GM20431 (cell line): ENCODE results near the gene C4orf36.

Experiments
- in situ Hi-C: fragments of 300-500 bp; cut with MseI, MboI; formaldehyde crosslinking; loops from one replicate; pipeline ENCODE4 v1.15.0; 2020; ENCODE audit warnings: low sequenced_read_pairs; ENCODE audit not compliant: unreplicated experiment

The C4orf36 gene, protein sequence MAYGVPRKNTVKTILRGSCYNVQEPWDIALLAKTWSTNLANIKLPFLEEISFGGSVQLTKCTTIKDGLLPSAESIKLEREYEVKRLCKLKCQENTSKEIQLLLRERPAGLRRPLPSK

DNA sequence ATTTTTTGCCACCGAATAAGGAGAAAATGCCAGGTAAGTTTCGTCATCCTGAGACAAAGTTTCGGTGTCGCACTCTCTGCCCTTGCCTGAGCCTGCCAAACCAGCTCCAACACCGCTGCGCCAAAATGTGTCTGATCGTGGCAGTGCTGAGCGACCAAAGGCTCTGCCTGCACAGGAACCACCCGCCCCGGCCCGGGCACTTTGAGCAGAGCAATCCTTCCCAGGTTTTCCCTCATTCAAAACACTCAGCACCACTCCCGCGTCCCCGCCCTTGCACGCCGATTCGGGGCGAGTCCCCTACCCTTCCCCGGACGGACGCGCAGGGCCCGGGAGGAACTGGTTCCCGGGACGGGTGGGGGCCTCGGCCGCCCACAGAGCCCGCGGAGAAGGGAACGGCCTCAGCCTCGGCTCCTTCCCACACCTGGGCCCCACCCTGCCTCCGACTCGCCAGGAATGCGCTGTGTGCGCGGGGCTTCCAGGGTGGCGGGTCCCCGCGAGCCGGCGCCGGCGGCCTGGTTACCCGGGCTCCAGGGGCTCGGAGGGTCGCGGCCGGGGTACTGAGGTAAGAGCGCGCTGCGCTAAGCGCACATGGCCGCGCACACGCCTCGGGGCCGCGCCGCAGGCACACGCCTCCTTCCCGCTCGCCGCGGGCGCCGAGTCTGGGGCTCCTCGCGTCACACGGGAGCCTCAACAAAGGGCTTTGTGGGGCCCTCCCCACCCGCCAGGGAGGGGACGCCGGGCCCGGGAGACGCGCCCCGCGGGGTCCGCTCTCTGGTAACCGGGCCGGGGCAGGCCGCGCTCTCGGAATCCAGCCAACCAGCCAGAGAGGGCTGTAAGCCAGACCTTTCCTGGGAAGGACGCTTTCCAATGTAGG, at the start of gene C4orf36:
TSS of gene C4orf36 (minus strand) at position 661 of the 874 bp plus-strand sequence. CDS start 902 bp downstream, outside the sequence.
- in situ Hi-C loops, result loop anchor here (10.0 kb wide), 1 partner anchor 397 kb away; no protein-coding TSS in a partner anchor

DNA sequence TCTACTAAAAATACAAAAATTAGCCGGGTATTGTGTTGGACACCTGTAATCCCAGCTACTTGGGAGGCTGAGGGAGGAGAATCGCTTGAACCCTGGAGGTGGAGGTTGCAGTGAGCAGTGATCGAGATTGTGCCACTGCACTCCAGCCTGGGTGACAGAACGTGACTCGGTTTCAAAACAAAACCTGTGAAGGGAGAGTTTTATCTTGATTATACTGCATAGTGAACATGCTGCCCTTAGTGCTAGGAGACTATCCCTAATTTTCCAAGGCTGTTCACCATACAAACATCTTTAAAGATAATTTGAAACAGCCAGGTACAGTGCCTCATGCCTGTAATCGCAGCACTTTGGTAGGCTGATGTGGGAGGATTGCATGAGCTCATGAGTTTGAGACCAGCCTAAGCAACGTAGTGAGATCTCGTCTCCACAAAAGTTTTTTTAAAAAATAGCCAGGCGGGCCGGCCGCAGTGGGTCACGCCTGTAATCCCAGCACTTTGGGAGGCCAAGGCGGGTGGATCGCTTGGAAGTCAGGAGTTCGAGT, 48.8 kb upstream of the C4orf36 start:
- in situ Hi-C loops, result no loop called here

DNA sequence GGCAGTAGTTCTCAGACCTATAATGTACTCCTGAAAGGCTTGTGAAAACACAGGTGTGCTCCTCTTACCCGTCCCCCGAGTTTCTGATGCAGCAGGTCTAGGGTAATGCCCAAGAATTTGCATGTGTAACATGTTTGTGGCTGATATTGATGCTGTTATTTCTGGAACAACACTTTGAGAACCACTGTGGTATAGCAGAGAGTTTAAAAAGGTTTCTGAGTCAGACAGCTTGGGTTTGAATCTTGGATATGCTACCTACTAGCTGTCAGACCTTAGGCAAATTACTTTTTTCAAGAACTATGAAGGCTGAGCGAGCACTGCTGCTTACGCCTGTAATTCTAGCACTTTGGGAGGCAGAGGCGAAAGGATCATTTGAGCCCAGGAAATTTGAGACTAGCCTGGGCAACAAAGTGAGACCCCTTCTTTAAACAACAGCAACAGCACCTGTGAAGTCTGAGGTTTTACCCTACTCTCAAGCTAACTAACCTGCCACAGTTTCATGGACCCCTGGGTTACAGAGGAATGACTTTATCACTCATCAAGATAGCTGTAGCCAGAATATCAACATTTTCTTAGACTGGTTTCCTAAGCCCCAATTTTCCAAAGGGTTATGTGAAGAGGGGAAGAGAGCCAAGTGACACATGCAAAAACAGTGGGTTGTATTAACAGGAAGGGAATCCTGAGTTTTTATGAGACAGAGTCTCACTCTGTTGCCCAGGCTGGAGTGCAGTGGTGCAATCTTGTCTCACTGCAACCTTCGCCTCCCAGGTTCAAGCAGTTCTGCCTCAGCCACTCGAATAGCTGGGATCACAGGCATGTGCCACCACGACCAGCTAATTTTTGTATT, 47.7 kb upstream of the C4orf36 start:
- in situ Hi-C loops, result no loop called here

DNA sequence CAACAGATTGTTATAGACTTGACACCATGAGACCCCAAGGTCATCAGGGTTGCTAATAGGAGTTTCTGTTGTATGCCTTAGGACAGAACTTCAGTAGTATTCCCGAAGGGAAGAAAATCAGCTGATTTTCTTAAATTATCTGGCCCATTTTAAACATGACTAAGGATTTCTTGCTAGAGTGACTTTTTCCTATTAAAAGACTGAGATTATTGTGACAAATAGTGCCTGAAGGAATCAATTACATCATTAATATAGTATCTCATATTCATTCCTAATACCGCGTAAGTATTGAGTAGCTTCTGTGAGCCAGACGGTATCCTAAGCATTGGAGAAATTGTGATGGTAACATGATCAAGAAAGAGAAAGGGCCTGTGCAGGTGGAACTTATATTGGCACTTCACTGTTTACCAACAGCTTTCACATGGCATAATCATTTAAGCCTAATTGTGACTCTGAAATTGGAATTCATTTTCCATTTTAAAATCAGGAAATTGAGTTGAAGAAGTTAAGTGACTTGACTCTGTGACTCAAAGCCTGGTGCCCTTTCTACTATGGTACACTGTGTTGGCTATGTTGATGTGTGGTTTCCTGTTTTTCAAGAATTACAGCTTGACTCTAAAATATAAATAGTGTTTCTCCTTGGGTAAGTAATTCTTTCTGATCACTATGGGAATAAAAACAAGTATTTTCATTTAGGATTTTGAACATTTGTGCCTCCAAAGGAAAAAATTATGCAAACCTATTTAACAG, 46.7 kb upstream of the C4orf36 start:
- in situ Hi-C loops, result no loop called here

DNA sequence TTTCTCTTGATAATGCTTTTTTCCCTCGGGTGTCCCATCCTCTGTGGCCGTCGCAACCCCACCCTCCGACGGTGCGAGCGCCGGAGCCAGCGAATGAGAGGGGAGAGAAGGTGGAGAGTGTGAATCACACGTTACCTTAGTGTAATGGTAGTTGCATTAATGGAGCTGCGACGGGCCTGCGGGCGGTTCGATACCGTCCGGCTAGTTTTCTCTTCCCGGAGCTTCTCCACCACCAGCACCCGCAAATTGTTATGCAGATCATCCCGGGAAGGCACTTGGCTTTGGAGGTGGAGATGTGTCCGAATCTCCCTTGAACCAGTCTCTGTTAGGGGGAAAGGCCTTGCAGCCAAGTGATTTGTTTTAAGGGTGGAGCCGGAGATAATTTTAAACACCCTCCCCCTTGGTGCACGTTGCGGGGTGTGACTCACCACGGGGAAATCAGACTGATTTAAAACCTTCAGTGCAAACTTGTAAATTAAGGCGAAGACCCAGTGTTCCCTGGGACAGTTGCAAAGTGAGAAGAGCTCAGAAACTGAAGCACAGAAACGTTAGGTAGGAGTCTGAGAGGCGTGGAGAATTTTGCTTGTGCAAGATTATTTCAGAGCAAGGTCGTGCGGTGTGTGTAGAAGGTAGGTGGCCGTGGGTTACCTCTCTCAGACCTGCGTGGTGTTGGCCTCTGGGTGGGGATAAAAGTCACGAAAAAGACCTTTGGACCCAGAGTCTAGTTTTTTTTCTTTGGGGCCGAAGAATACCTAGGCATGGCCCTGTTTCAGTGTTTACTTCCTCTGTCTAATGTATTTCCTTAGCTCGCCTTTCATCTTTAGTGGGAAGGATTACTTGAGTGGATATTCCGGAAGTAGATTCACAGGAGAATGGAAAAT, 43.9 kb upstream of the C4orf36 start:
- in situ Hi-C loops, result no loop called here

DNA sequence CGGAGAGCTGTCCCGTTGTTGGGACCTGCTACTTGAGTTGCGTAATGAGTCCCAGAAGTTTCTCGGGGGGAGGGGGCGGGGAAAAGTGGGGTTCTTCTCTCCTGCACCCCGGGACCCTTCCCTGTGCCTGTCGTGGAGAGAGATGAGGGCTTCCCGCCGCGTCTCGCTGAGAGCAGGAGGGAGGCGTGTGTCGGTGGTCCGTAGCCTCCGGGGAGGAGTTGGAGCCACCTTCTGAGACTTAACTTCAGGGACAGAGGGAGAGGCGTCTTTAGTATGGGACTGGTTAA, 43.3 kb upstream of the C4orf36 start:
- in situ Hi-C loops, result no loop called here

DNA sequence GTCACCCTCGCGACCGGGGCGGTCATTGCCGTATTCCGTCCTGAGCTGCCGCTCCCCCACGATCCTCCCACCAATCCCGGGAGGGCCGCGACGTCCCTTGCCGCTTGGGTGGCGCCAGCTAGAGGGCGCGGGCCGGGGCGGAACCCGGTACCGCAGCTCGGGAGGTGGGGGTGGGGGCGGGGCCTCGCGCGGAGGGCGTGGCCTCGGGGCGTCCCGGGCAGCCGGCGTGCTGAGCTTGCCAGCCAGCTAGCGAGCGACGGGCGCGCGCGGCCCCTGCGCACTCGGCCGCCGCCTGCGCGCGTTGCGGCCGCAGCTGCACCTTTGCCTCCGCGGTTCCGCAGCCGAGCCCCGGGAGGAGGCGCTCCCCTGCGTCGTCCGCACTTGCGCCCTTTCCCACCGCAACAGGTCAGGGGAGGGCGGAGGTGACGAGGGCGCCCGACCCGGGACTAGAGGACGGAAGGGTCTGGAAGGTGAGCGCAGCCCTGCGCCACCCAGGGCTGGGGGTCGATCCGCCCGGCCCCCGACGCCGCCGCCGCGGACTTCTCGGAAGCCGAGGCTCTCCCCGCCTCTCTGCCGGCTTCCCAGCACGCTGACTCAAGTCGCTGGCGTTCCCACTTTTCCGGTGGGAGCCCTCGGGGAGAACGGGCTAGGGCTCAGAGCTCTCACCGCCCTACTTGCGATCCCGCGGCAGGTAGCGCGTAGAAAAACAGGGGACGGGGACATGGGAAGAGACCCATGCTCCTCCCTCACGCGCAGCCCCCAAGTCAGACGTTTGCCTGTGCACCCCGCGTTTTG, 42.7 kb upstream of the C4orf36 start, which contains the start of gene AFF1:
TSS of gene AFF1 (plus strand) at position 241 of the 795 bp plus-strand sequence. CDS start 13,523 bp downstream, outside the sequence.
- in situ Hi-C loops, result no loop called here

DNA sequence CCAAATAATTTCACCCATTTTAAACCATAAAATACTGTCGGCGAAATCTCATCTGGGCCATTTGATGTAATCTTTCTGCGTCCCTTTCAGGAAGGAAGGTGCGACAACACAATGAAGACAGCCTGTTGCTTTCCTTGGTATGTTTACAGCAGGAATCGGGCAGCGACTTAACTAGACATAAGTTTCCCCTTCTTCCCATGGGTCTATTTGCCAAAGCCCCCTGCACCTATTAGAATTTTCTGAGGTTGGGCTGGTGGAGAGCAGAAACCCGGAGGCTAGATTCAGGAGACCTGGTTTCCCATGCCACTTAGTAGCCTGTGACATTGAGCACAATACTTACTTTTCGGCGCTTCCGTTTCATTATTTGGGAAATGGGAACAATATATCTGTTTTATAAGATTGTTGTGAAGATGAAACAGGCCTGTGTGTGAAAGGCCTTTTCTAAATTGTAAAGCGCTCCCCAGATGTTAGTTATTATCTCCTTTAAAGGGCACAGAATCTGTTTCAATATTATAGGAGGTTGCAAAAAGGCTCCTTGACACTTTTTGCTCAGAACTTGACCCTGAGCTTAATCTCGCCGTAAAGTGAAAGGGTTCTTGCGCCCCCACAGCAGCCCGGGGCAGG, 42.0 kb upstream of the C4orf36 start:
- in situ Hi-C loops, result no loop called here

DNA sequence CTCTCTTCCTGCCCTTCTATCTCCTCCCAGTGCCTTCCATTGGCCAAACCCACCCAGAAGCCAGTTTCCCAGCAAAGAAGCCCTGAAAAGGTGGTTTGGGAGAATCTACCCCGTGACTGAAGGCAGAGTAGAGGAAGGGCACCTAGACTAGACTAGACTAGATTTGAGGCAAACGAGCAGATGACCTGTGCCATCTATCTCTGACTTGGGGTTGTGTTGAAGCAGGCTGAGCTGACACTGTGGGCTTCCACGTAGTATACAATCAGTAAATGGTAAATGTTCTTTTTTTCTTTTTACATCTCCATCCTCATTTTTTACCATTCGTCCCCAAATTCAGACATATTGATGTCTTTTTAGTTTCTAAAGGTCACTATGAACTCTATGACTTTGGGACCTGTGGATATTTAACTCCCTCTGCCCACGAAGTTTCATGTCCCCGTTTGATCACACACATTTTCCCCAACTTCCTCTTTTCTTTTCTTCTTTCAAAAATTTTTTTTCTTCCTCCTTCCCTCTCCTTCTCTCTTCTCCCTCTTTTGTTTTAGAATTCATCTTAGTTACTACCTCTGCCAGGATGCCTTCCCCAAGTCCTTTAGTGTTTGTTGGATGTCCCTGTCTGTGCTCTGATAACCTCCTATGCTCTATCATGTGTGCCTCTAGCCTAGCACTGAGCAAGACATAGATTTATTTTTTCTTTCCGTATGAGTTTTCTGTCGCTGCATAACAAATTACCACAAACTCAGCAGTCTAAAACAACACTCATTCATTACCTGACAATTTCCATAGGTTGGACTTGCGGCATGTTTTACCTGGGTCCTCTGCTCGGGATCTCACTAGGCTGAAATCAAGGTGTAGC, 36.4 kb upstream of the C4orf36 start:
- in situ Hi-C loops, result loop anchor here (10.0 kb wide), 1 partner anchor 166 kb away; no protein-coding TSS in a partner anchor

DNA sequence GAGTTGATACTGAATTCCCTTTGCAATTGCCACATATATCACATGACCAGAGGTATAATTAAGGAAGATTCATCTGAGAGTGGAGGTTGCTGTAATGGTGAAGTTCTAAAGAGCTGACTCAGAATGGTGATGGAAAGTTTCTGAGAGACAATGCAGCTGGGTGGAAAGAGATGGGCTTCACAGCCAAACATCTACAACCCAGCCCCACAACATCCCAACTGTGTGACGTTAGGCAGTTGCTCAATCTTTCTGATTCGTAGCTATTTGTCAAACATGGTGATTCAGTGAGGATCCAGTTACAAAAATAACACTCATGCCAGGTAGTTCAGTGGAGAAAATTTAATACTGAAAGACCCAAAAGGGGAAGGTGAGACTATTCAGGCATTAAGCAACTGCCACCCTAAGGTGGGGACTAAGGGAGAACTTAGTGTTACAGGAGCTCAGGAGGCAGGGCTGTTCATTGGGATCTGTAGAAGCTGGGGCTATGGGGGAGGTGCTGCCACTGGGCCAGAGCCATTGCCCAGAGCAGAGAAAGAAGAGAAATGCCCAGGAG, 35.7 kb upstream of the C4orf36 start:
- in situ Hi-C loops, result loop anchor here (10.0 kb wide), 1 partner anchor 167 kb away; no protein-coding TSS in a partner anchor

DNA sequence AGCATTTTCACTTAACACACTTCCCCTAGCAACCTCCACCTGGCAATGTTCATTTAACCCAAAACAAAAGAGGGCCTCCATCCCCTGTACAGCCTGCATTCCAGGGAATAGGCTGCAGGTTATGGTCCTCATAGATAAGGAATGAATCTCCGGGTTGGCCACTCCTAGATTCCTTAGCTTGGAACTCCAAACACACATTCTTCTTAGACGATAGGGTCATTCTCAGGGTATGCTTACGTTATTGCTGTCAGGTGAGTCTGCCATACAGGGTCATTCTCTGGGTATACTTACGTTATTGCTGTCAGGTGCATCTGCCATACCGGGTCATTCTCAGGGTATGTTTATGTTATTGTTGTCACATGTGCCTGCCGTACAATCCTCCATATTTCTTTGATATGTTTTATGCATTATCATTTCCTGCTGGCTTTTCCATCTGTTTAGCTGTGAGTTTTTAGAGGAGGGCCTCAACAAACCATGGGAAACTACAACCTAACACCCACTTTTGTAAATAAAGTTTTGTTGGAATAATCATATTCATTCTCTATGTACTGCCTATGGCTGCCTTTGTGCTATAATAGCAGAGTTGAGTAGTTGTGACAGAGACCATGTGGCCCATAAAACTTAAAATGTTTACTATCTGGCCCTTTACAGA, 34.3 kb upstream of the C4orf36 start:
- in situ Hi-C loops, result loop anchor here (10.0 kb wide), 1 partner anchor 168 kb away; no protein-coding TSS in a partner anchor

DNA sequence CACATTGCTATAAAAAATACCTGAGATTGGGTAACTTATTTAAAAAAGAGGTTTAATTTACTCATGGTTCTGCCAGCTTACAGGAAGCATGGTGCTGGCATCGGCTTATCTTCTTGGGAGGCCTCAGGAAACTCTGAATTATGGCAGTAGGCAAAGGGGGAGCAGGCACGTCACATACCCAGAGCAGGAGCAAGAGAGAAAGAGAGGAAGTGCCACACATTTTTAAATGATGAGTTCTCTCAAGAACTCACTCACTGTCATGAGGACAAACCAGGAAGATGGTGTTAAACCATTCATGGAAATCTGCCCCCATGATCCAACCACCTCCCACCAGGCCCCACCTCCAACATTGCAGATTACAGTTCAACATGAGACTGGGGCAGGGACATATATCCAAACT, 32.6 kb upstream of the C4orf36 start:
- in situ Hi-C loops, result loop anchor here (10.0 to 25.0 kb wide), 2 partner anchors 170 to 312 kb away; no protein-coding TSS in a partner anchor

DNA sequence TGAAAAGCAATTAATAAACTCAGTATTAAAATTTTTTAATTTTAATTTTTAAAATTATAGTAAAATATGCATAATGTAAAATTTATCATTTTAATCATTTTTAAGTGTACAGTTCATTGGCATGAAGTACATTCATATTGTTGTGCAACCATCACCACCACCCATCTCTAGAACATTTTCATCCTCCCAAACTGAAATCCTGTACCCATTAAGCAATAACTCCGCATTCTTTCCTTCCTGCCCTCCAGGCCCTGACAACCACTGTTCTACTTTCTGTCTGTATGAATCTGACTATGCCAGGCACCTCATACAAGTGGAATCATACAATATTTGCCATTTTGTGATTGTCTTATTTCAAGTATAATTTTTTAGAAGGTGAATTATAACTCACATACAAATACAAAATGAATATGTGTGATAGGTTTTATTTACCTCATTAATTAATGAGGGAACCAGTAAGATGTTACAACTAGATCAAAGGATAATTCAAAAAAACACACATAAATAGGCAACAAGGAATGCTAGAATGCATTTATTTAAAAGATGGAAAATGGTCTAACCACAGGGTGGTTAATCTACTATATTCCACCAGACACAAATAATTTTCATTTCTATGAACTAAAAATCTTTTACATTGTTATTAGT, 29.5 kb upstream of the C4orf36 start:
- in situ Hi-C loops, result loop anchor here (10.0 to 25.0 kb wide), 2 partner anchors 173 to 316 kb away; no protein-coding TSS in a partner anchor

DNA sequence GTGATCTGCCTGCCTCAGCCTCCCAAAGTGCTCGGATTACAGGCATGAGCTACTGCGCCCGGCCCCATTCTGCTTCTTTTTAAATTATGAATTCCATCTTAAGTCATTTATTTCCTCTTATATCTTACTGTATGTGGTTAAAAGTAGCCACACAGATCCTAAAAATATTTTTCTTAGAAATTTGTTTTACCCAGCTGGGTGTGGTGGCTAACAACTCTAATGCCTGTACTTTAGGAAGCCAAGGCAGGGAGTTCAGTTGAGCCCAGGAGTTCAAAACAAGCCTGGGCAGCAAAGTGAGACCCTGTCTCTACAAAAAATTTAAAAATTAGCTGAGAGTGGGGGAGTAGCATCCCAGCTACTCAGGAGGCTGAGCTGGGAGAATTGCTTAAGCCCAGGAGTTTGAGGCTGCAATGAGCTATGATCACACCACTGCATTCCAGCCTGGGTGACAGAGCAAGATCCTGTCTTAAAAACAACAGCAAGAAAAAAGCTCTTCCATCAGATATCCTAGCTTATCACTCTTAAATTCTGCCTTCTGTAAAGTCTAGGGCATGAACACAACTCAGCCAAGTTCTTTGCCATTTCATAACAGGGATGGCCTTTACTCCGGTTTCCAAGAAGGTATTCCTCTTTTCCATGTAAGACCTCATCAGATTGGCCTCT, 27.5 kb upstream of the C4orf36 start:
- in situ Hi-C loops, result loop anchor here (10.0 to 25.0 kb wide), 2 partner anchors 175 to 318 kb away; no protein-coding TSS in a partner anchor
